Hematopoietic multipotent progenitor cell treated with erythropoietin and hydrocortisone succinate and interleukin-3 and kit ligand, for 15 days (in vitro differentiated cells): ENCODE data around the gene NUDT17.

ENCODE experiments used
- DNase-seq: peaks from one replicate; pipeline ENCODE4 v3.0.0-alpha.2; 2015; ENCODE audit warnings: low spot score

NUDT17 gene

DNA sequence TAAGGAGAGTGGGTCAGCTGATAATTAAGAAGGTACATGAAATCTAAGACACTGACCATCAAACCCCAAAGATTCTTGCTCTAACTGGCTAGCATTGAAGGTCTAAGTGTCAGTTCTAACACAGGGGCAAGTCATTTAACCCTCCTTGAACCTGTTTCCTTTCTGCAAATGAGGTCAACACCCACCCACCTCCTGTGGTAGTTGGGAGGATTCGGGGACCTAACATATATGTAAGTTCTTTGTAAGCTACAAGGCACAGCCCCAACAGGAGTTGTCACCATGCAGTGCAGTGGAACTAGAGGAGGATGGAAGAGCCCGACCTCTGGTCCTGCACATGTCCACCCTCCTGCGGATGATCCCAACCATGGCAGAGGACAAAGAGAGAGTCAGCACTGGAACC, 2.4 kb downstream of the NUDT17 start:
- no peak for DNase-seq

DNA sequence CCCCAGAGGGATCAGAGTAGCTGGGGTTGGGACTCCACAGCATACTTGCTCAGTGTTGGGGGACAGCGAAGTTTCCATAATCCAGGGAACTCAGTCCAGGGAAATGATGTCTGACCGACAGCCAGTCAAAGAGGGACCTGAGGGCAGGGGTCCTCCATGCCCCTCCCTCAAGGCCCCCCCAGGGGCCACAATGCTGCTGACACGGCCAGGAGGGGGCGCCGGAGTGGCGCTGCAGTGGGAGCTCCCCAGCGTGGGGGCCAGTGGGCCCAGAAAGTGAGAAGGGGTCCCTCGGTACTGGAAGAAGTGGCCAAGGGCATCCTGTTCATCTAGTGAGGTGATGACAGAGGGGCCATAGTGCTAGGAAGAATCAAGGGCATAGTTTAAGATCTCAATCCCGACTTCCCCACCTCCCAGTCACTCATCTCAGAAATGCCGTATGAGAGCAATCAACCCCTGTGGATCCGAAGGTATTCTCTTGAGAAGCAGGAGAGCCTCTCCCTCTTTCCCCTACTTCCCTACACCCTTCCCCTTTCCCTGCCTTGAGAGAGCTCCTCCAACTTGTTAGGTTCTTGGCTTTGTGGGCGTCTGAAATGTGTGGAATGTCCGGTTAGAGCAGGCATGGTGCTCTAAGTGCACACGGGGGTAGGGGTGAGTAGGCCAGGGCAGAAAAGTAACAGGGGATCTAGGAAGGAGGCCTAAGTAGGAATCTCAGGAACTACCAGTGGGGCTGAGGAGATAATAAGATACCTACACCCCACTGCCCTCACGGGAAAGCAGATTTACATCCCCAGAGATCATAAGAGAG, 4.1 kb downstream of the NUDT17 start:
- DNase-seq: no peak

DNA sequence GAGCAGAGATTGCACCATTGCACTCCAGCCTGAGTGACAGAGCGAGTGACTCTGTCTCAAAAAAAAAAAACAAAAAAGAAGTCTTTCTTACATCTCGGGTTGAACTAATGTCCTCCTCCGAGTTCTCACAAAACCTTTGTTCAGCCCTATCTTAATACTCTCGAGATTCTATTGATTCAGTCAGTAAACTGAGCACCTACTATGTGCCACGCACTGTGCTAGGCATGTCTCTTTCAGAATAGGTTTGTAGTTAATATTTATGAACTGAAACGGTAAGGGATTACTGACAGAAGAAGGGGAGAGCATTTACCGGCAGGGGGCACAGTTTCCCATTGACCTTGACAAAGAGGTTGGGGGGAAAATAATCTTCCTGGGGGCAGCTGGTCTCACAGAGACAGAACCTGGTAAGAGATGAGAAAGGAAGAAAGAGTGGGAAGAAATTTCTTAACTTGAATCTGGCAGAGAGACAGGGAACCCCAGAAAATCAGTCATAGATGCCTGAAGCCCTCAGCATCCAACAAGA, 10.1 kb downstream of the NUDT17 start:
- DNase-seq: no peak

DNA sequence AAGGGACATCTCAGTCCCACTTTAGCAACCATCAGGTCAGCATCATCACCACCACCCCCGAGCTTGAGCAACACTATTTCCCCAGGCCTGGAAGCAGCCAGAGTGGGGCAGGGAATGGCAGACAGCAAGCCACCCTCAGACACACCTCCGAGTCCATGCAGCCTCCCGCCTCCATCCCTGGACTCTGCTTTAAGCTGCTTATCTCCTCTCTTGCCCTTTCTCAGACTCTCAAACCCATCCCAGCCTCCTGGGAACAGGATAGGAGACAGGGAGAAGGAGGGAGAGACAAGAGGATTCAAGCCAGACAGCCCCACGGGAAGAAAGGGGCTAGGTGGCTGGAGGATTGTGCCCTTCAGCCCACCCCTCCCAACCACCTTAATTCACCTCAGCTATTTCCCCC, 11.7 kb downstream of the NUDT17 start:
- no peak for DNase-seq

DNA sequence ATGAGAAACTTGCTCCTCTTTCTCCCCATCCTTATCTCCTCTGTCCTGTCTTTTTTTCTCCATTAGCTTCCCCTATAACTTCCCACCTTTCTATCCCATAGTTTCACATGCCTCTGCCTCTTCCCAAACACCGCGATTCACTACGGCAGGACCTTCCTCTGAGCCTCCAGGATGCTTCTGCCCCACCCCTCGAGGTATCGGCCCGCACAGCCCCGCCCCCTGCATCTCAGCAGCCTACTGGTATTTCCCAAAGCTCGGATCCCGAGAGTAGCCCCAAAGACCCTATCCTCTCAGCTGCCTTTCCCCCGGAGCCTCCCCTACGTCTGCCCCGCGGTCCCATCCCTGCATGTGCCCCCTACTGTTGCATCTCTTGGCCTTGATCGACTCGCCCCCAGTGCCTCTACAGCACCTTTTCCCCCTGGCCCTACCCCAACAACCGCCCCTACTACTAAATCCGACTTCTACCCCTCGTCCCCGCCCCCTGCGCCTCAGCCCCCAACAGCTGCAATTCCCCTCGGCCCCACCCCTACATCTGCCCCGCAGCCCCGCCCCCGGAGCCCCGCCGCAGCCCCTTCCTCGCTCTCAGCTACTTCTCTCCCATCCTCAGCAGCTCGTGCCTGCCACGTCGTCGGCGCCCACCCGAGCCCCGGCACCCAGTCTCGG, 12.9 kb downstream of the NUDT17 start:
- peak; percentile 32 for DNase-seq

DNA sequence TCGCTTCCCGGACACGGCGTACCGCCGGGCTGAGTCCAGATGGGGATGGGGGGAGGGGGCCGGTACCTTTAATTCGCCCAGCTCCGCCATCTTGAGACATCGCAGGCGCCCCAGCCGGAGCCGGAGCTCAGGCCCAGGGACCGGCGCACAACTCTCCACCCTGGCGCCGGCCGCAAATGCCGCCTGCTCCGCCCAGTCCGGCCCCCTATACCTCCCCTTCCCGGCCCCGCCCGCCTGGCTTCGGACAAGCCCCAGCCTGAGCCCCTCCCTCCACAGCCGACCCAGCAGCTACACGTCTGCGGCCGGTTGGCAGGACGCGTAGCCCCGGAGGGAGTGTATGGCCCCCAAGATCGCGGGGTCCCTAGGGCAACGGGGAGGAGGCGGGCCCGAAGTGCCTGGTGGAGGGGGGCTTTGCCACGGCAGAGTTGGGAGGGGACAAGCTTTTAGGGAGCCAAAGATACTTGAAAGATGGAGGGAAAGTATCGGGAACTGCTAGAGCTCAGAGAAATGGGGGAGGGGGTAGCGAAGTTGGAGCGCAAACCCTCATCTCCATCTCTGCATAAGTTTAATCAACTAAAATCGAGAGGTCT, 13.6 kb downstream of the NUDT17 start, which contains the start of gene PIAS3:
PIAS3 (minus strand) TSS at position 181 of the 590 bp plus-strand sequence; CDS start at position 90, 91 bp downstream.
- peak; percentile 56 for DNase-seq

DNA sequence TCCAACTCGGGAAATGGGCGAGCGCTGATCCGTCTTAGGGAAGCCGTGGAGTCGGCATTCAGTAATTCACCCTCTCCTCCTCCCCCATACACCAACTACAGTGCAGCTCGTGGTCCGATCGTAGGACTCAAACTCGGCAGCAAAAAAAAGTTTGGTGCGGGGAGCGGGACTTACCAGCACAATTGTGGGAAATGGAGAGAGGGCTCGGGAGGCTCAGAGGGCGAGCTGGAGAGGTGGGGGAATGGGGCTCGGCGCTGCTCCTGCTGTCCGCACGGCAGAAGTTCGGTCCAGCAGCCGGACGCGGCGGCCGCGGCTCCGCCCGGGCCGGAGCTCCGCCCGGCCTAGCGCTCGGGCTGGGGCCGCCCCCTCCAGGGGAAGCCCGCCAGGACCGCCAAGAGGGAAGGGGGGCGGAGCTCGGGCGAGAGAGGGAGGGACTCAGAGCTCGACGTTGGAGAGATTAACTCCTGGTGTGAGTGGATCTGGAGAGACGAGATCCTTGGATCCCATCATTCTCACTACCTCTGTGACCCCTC, 14.1 kb downstream of the NUDT17 start:
- DNase-seq: peak; percentile 50

DNA sequence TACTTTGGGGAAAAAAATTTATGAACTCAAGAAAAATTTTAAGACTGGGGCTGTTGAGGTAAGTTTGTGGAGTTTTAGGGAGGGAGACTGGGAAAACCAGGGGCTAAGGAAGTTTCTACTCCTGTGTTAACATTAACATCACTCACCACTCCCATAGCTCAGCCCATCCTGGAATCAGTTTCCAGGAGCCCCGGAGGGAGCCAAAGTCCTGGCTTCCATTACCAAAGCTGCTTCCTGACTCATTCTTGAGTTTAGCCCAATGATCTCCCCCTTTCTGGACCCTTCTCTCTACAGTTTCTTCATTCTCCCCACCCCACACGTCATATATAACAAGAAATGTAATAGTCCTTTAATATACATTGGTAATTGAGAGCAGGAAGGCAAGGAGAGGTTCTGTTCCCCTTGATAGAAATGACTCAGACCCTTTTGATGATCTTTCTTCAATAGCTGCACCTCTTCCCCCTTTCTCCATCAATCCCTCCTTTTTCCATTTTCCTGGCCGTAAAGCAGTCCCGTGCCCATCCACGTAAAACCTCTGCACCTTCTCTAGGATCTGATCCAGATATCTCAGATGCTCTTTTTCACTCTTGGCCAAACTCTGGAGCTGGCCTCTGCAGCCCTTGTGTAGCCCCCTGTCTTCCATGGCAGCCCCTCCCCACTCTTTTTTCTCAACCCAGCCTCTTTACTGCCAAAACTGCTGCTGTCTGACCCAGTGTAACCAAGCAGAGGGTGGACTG, 18.0 kb downstream of the NUDT17 start:
- DNase-seq: no peak

DNA sequence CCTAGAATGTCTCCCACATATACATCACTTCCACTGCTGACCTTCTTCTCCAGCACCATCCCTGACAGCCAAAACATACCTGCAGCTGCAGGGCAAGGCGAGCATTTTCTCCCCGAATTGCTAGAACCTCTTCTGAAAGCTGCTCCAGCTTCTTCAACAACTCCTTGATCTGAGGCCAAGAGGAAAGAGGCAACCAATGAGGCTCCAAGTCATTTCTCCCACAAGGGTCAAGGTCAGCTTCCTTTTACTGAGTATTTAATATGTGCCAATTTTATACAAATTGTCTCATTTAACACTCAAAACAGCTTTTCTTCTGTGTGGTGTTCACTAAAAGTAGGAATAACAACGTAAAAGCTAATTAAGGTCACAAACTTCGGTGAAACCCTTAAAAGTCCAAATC, 22.8 kb downstream of the NUDT17 start:
- DNase-seq: no peak

DNA sequence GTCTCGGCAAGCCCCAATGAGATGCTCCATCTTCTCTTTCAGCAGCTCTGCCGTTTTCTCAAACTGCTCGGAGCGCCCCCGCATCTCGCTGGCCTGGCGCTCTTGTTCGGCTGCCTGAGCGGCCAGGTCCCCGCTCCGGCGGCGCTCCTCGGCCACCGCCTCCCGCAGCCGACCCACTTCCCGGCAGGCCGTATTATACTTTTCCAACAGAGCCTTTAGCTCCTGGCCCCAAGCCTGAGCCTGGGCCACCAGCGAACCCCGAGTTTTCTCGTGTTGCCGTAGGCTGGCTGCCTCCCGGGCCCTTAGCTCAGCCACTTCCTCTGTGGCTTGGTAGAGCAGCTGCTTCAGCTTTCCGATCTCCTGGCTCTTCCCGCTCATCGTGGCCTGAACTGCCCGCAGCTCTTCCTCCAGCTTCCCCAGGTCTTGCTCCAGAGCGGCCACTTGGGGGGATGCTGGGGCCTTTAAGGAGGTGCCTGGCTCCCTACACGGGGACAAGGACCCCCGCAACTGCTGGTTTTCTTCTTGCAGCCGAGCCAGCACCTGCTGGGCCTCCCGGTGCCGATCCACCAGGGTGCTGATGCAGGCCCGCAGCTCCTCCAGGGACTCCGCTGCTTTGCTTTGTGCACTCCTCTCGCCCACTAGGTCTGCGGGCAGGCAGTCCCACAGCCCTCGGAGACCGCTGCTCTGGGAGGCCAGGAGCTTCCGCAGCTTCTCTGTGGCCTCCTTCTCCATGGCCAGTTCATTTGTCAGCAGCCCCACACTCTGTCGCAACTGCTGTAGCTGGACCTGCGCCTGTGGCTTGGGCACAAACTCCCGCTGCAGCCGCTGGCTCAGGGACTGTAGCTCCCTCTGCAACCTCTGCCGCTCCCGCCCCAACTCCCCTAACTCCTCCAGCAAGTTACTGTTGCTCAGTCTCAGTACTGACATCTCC, 26.8 kb downstream of the NUDT17 start:
- DNase-seq: no peak

DNA sequence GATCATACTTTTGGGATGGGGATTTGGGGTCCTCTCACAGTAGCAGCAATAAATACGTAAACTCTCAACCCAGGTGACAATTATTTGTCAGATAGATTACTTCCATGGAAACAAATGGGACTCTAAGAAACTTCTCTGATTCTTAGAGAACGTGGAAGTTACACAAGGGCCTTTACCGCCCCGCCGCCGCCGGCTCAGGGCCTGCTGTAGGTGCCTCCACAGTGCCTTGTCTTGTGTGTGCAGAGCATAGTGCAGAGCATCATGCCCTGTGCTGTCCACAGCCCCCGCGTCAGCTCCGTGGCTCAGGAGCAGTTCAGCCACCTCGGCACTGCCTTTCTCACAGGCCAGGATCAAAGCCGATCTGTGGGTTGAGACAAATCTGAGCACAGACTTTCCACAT, 29.2 kb downstream of the NUDT17 start:
- no peak for DNase-seq

DNA sequence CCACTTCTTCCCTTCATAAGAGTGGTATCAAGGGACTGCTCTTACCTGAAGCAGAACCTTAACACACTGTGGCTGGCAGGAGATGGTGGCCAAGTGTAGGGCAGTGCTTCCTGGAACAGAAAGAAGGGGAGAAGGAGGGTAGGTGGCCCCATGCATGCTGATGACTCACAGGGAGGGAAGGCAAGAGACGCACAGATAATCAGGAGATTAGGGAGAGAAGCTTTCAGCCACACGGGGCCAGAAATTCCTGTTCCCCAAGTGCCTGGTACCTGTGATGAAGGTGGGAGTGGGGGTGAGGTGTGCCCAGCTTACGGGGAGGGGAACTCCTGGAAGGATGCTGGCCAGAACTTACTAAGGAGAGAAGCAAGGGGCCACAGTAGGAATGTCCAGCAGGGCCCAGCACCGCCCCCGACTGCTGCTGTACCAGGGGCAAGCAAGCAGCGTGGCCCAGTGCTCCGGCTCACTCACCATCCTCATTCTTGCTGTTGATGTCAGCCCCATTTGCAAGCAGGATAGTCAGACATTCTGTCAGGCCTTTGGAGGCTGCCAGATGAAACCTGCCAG, 32.6 kb downstream of the NUDT17 start:
- DNase-seq: no peak

DNA sequence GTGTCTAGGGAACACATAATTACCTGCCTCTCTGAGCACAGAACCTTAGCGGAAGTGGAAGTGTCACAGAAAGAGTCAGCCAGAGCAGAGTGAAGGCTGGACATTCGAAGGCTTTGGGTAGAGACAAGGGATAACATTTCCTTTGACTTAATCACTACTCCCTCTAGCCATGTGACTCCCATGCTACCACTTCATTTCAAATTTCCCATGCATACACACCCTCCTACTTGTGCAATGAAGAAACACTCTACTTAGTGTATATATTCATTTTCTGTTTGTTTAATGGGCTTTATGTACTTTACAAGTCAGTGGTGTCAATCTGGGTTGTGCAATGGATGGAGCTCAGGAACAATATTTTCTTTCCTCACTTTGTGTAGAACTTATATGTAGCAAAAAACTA, 33.3 kb downstream of the NUDT17 start:
- no peak for DNase-seq

DNA sequence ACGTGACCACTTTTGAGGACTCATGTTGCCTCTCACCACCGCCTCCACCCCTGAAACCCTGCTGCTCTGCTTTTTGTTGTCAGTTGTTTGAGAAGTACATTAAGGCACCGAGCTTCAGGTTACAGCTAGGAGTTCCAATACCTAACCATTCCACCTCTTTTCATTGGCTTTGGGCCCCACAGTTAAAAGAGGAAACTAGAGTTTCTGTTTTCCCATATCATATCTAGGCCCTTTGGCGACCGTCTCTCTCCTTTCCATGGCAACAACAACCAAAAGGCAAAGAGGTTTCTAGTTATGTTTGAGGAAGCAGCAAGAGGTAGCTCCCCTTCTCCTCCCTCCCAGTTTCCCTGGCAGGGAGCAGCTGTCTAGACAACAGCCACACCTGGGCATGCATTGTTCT, 34.3 kb downstream of the NUDT17 start:
- no peak for DNase-seq

DNA sequence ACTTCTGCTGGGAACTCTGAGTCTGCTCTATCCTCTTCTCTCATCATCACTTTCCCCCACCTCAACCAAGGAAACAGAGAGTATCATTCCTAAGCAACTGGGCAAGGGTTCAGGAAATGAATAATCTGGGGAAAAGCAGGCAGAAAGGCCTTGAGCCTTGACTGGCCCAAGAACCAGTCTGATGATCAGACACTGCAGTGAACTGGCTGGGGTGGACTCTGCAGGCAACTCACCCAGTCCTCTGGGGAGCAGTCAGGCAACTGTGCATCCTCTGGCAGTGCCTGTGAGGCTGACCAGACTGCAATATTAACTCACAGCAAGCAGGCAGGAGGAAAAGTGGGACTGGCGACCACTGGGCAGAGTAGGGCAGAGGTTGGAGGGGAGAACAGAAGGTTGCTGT, 39.2 kb downstream of the NUDT17 start:
- DNase-seq: no peak

DNA sequence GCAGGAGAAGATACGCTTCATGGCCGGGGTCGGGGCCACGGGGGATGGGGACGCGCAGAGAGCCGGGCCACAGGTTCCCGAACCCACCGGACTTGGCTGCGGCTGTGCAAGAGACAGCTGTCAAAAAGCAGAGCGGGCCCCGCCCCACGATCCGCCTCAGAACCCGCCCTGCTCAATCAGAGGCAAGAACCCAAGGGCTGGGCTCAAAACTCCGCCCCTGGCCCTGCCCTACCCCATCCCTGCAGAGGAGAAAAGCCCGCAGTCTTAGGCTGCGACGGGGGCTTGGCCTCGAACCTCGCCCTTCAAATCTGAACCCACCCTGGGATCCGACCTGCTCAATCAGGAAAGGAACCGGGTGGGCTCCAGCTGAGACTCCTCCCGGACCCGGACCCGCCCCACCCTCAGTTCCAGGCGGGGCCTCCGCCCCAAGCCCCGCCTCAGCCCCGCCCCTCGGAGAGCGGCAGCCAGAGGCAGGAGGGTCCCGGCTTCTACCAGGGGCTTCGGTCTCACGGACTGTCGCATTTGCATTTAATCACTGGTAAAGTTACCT, 40.4 kb downstream of the NUDT17 start, which contains the start of gene ANKRD35:
ANKRD35 (minus strand) TSS at position 129 of the 550 bp plus-strand sequence; CDS start at position 21, 108 bp downstream.
- peak; percentile 84 for DNase-seq

DNA sequence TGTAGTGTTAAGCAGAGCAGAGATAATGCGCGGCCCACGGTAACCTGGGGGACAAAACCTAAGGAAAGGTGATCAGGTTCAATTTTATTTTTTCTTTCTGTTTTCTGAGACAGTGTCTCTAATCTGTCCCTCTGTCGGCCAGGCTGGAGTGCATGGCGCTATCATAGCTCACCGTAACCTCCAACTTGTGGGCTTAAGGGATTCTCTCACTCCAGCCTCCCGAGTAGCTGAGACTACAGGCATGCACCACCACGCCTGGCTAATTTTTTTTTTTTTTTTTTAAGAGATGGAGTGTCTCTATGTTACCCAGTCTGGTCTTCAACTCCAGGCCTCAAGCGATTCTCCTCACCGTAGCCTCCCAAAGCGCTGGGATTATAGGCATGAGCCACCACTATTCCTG, 41.0 kb downstream of the NUDT17 start:
- DNase-seq: no peak

DNA sequence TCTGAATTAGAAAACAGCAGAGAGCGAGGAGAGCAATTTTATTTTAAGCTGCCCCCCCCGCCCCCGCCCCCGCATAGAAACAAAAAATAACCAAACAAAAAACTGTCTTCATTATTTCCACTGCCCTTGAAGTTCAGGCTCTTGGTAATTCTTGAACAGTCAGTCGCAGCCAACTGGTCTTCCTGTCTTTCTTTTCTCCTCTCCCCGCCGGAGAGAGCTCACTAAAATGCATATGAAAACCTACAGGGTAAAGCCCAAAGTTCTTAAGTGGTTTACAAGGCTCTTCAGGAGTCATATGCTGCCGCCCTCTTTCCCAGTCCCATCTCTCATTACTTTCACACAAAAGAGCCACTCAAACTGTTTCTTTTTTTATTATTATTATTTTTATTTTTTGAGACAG, 41.4 kb downstream of the NUDT17 start:
- no peak for DNase-seq

DNA sequence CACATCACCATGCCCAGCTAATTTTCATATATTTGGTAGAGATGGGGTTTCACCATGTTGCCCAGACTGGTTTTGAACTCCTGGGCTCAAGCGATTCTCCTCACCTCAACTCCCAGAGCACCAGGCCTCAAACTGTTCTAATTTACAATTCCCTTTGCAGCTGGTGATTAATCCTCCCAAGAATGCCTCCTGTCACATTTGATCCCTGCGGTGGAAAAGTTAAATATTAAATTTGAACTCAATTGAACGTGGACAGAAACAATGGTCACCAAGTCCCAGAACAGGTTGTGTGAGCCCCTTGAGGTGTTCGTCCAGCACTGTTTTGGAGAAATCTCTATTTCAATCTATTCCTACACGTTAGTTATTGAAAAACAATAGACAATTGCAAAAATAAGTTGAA, 42.2 kb downstream of the NUDT17 start:
- no peak for DNase-seq

DNA sequence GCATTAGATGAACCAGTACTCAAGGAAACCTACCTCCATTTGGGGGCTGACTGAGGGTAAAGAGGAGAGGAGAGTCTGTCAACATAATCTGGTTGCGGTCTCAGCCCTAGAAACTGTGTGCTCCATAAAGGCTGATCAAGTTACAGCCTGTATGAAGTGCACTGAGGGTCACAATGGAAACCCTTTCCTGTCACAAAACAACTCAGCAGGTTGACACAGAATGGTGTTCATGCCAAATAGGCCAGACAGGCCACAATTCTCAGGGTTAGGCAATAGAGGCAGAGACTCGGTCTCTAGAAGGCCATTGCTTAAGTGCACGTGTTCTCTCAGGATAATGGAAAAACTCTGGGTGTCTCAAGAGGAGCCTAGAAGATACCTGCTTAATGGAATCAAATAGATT, 44.3 kb downstream of the NUDT17 start:
- DNase-seq: no peak
